ENCODE data around the gene TRIM58.

TRIM58 gene

GRCh38 chr1:247895163-247895637 lies 38.2 kb downstream of the TRIM58 start, which contains the start of gene OR2W3:
Gene OR2W3, plus strand, starts transcription at chr1:247895587. Its CDS starts 0 bp downstream, at chr1:247895587.
- DNase-seq (ENCODE audit: low spot score) = no peak

GRCh38 chr1:247895976-247896375 lies 39.0 kb downstream of the TRIM58 start:
- no peak for DNase-seq (ENCODE audit: low spot score)

DNA sequence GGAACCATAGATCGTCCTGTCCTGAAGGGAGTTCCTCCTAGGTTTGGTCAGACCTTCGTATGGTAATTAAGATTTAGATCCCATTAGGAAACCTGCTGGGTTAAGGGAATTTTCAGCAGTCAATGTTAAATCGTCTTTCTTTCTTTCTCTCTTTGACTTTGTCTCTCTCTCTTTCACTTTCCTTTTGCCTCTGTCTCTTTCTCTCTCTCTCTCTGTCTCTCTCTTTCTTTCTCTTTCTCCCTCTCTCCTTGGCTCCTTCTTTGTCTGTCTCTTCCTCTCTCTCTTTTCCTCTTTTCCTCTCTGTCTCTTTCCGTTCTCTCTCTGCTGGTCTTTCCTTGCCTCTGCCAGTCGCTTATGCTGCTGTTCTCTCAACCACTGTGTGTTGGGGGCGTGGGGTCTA lies 47.1 kb downstream of the TRIM58 start:
- no peak for DNase-seq (ENCODE audit: low spot score)

GRCh38 chr1:247905181-247905580 lies 48.2 kb downstream of the TRIM58 start:
- DNase-seq (ENCODE audit: low spot score) = no peak

GRCh38 chr1:247905910-247906503 lies 49.0 kb downstream of the TRIM58 start:
- peak; percentile 38 for DNase-seq (ENCODE audit: low spot score)

DNA sequence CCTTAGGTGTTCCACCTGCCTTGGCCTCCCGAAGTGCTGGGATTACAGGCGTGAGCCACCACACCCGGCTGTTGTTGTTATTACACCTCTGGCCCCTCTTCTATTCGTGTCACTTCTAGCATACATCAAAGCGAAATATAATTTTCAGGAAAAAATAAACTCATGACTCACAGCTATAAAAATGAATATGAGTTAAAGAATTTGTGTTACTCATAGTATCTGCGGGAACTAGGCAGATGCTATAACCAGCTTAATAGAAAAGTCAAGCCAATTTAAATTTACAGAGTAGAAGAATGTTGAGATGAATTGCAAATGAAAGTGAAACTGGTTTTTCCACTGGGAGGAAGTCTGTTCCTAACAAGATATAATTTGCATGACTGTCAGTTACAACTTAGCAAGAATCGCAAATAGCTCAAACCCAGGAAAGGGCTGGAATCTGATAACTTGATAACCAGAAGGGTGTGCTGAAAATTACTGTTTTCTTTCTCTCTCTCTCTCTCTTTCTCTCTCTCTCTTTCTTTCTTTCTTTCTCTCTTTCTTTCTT lies 49.6 kb downstream of the TRIM58 start:
- peak; percentile 46 for DNase-seq (ENCODE audit: low spot score)

DNA sequence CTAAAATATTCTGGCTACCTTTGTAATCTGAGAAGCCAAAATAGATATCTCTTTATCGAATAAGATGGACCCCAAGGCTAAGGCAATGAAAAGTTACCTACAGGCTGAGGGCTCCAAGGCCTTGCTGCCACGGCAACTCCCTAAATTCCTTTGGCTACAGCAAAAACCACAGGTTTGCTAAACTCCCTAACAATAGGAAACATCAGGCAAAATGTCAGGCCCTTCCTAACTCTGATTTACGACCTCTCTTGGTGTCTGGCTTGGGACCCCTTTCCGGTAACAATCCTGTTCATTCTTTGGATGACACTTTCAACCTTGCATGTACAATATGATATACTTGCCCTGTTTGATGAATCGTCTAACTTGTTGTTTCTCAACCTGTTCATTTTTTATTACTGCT lies 51.8 kb downstream of the TRIM58 start:
- DNase-seq (ENCODE audit: low spot score) = no peak

DNA sequence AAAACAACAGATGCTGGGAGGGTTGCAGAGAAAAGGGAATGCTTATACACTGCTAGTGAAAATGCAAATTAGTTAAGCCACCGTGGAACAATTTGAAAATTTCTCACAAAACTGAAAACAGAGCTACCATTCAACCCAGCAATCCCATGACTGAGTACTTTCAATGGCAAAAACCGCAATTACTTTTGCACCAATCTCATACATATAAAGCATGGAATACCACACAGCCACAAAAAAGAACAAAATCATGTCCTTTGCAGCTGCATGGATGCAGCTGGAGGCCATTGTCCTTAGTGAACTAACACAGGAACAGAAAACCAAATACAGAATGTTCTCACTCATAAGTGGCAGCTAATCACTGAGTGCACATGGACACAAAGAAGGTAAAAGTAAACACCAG lies 56.8 kb downstream of the TRIM58 start:
- DNase-seq (ENCODE audit: low spot score) = no peak

DNA sequence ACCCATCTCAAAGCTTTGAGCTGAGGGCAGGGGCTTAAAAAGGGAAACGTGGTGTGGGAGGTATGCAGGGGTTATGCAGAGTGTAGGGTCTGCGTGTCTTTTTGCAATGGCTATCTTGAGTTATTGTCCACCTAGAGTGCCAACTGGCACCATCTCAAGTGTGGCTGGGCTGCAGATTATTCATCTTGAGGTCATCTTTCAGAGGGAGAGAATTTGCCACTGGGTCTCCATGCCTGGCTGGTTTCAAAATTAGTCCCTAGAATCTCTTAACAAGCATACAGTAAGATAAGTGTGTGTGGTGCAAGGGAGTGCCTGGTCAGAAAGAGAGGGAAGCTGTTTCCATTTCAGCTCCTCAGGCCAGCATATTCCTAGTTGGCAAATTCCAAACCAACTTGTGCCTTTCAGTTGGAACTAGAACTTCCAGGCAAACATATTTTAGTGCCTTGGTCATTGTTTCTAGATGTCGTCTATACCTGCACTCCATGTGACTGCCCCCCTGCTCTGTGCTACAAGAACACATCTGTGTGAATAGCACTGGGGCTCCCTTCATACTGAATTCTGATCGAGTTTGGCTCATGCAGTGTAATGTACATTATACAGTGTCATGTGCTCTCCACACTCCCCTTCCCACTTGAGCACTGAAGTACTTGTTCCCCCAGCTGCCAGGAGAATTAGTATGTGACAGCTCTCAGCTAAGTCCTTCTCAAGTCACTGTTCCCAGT lies 58.1 kb downstream of the TRIM58 start:
- no peak for DNase-seq (ENCODE audit: low spot score)

GRCh38 chr1:247919952-247920351 lies 63.0 kb downstream of the TRIM58 start, which contains the start of gene OR2T8:
Gene OR2T8, plus strand, starts transcription at chr1:247920252. Its CDS starts 766 bp downstream, at chr1:247921018.
- DNase-seq (ENCODE audit: low spot score) = no peak

- no peak for DNase-seq (ENCODE audit: low spot score)
Observed at GRCh38 chr1:247923941-247924340, 67.0 kb downstream of the TRIM58 start.

- DNase-seq (ENCODE audit: low spot score) = no peak
Observed at GRCh38 chr1:247924868-247925267, 67.9 kb downstream of the TRIM58 start, which contains the start of gene OR2AJ1. Gene OR2AJ1, plus strand, starts transcription at chr1:247924889. Its CDS starts 8,880 bp downstream, at chr1:247933769.
